GM18526 (cell line): Measurements from ENCODE around the gene CDHR3.

Experiments
- POLR2A ChIP-seq: IDR thresholded peaks from 3 replicates; pipeline ENCODE4 v1.6.1; 2011; ENCODE audit not compliant: insufficient read length; ENCODE audit errors: extremely low read depth

Gene CDHR3

GRCh38 chr7:106009503-106010226 is 46.6 kb downstream of the CDHR3 start:
- TF ChIP-seq POLR2A = no peak

DNA sequence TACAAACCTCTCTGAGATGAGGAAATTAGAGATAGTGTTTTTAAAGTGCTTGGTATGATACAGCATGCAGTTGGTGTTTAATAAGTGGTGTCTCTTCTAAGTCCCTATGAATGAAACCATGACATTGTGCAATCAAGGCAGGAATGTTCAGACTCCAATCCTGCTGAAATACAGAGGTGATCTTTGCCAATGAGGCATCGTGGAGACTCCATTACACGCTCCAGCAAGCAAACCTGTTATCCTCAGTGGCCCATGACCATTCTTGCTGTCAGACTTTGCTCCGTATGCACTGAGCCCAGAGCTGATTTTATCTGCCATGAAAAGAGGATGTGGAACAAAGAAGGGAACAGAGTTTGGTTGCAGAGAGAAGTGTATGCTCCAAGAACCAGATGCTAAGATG is 47.3 kb downstream of the CDHR3 start:
- no peak for TF ChIP-seq POLR2A

- TF ChIP-seq POLR2A = no peak
Observed at GRCh38 chr7:106010866-106011265, 47.8 kb downstream of the CDHR3 start.

DNA sequence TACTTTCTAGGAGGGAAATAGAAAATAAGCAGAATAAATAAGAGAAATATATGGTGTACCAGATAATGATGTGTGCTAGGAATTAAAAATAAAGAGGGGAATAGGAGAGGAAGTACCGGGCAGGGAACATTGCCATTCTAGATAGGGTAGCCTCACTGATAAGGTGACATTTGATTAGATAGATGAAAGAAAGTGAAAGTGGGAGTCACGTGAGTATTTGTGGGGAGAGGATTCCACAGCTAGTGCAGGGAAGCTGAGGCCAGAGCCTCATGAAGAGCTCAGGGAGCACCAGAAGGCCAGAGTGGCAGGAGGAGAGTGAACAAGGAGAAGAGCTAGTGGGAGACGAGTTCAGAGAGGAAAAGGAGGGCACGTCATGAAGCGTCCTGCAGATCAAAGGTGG is 49.1 kb downstream of the CDHR3 start:
- no peak for TF ChIP-seq POLR2A

DNA sequence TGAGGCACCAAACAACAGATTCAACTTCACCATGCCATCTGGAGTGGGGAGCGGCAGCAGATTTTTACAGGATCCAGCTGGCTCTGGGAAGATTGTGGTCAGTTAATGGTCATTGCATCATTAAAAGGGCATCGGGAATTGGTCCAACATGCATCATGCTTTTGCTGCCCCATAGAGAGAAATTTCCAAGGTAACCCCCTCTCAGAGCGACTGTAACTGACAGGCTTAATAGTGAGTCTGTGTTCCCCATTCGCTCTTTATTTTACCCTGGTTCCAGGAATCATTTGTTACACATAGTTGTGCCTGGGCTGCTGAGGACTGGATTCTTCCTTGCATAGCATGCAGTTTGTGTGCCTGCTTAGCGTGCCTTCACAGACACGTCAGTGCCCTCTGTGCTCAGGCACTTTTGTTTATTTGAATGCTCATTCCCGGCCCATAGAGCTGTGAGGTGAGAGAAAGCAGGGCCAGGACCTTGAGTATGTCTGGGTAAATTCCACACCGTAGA is 49.9 kb downstream of the CDHR3 start:
- TF ChIP-seq POLR2A = no peak

GRCh38 chr7:106015381-106016218 is 52.5 kb downstream of the CDHR3 start:
- no peak for TF ChIP-seq POLR2A

DNA sequence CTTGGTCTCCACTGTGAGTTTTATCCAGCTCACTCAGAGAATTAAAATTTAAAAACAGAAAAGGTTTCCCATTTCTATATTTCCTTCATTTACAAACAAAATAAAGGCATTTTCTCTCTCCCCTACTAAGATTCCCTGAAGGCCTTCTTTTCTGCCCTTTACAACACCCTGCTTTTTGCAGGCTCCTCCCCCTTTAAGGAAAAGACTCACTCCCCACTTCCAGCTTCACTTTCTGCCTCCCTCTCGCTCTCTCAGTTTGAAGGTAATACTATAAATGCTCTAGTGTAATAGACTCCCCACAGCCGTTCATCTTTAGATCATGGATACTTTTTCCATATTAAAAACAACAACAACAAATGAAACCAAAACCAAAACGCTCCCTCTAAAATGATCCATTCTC is 53.3 kb downstream of the CDHR3 start:
- TF ChIP-seq POLR2A = no peak

- no peak for TF ChIP-seq POLR2A
Observed at GRCh38 chr7:106017657-106018056, 54.6 kb downstream of the CDHR3 start.

DNA sequence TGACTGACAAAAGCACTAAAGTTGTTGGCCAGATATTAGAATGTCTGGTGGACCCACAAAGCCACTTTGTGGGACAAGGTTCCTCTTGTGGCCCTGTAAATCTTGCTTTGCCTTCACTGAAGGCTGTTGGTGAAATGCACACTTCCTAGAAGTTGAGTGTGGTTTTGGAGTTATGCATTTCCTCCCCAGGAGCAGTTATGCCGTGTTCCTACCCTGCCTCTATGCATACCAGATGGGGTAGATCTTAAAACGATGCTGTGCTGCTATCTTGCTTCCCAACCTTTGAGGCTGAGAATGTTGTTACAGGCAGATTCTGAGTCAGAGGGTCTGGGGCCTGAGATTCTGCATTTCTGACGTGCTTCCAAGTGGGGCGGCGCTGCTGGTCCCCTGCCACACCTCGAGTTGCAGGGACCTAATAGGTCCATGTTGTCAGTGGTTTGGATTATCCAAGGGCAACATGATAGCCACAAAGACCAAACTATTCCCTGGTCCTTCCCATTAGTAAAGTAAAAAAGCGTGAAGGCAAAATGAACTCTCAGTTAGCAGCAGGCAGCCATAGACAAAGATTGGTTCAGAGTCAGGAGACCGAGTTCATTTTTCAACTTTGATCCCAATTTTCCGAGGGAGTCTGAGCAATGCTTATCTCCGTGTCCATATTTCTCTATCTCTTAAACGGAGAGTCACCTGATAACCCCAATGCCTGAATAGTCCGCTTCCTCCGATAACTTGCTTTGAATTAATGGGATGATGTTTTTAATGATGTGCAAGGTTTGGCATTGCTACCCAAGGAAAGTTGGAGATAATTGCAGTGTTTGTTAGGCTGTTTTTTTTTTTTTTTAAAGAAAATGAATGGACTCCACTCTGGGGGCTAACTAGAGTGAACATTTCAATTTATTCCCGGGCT is 55.8 kb downstream of the CDHR3 start:
- no peak for TF ChIP-seq POLR2A

DNA sequence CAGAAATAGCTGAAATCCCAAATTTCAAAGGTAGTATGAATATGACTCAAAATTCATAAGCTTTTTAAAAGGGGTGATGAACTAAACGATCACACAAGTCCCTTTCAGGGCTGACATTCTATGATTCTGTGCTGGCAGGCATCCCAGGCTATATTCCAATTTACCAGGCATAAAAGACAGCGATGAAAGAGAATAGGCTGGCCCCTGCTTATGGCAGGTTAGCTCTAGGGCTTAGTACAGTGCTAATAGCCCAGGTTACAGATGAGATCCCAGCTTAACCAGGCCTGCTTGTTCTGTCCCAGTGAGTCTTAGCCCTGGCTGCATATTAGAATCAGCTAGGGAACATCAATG is 56.4 kb downstream of the CDHR3 start:
- no peak for TF ChIP-seq POLR2A

- no peak for TF ChIP-seq POLR2A
Observed at GRCh38 chr7:106021151-106022067, 58.3 kb downstream of the CDHR3 start.

- no peak for TF ChIP-seq POLR2A
Observed at GRCh38 chr7:106022193-106022821, 59.2 kb downstream of the CDHR3 start.

- no peak for TF ChIP-seq POLR2A
Observed at GRCh38 chr7:106023369-106024322, 60.6 kb downstream of the CDHR3 start.

GRCh38 chr7:106026101-106026500 is 63.0 kb downstream of the CDHR3 start:
- no peak for TF ChIP-seq POLR2A
